PFSK-1 (cell line): ENCODE data around the gene NELFCD.
A peak's percentile ranks its signal among the peaks of the same experiment; 100 is the strongest.

ENCODE experiments used
- FOXP2 ChIP-seq: optimal IDR thresholded peaks from 2 replicates; pipeline ENCODE3; 2011; ENCODE audit warnings: borderline replicate concordance, control low read depth, inconsistent platforms; ENCODE audit not compliant: insufficient read depth; ENCODE audit errors: extremely low read length, extremely low read depth
- POLR2AphosphoS5 ChIP-seq: IDR thresholded peaks from 2 replicates; pipeline ENCODE4 v1.6.1; 2012; ENCODE audit warnings: low read depth, mild to moderate bottlenecking, control low read depth, low read length, moderate library complexity
- REST ChIP-seq, 2 experiments: IDR thresholded peaks; 2 replicates each; pipeline versions ENCODE4 v1.6.1 to v1.8.0; 2011 to 2012; ENCODE audit warnings: low read depth in 2 of 2, low read length in 2 of 2, control low read depth in 1 of 2, inconsistent platforms in 1 of 2, mild to moderate bottlenecking in 1 of 2, moderate library complexity in 1 of 2; ENCODE audit not compliant: insufficient read depth in 1 of 2
- SIN3A ChIP-seq: IDR thresholded peaks from 2 replicates; pipeline ENCODE4 v1.6.1; 2012; ENCODE audit warnings: mild to moderate bottlenecking, low read length, moderate library complexity, borderline replicate concordance; ENCODE audit not compliant: insufficient read depth
- TAF1 ChIP-seq: IDR thresholded peaks from 2 replicates; pipeline ENCODE4 v1.6.1; 2012; ENCODE audit warnings: low read length, control low read depth, borderline replicate concordance; ENCODE audit not compliant: insufficient read depth

Gene NELFCD

DNA sequence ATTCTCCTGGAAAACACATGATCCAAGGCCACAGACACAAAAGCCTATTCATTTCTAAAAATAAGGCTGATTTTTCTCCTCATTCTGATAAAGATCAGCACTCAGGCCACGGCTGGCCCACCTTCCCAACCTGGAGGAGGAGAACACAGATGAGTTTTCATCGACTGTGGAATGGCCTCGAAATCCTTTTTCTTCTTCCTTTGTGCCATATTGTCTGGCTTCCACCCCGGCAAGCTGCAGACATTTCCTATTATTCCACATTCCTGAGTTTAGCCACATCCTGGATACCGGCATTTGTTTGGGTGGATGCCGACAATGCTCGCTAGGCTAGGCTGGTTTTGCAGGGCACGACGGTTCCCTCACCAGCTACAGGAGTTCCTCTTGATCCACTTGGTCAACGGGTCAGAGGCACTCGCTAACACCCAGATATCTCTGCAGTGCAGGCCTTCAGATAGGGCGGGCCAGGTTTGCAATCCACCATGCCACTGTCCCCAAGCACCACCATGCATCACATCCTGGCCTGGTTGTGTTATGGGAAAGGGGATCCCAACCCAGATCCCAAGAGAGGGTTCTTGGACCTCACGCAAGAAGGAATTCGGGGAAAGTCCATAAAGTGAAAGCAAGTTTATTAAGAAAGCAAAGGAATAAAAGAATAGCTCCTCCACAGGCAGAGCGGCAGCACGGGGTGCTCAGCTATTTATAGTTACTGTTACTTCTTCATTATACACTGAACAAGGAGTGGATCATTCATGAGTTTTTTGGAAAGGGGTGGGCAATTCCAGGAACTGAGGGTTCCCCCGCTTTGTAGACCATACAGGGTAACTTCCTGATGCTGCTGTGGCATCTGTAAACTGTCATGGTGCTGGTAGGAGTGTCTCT, 30.2 kb downstream of the NELFCD start:
- TF ChIP-seq TAF1 (no peak), SIN3A (peak; percentile 34; the same call in 1 of the 2 replicates)

- no peak for TF ChIP-seq REST (IDR thresholded peaks at IDR 0.05; ENCODE audit: insufficient read depth in 1 of 2, low read depth in 2 of 2, low read length in 2 of 2)
- no peak for TF ChIP-seq FOXP2
- no peak for TF ChIP-seq TAF1
- TF ChIP-seq POLR2AphosphoS5, result no peak
- no peak for TF ChIP-seq SIN3A
Observed at GRCh38 chr20:59013031-59013951, 32.2 kb downstream of the NELFCD start.

DNA sequence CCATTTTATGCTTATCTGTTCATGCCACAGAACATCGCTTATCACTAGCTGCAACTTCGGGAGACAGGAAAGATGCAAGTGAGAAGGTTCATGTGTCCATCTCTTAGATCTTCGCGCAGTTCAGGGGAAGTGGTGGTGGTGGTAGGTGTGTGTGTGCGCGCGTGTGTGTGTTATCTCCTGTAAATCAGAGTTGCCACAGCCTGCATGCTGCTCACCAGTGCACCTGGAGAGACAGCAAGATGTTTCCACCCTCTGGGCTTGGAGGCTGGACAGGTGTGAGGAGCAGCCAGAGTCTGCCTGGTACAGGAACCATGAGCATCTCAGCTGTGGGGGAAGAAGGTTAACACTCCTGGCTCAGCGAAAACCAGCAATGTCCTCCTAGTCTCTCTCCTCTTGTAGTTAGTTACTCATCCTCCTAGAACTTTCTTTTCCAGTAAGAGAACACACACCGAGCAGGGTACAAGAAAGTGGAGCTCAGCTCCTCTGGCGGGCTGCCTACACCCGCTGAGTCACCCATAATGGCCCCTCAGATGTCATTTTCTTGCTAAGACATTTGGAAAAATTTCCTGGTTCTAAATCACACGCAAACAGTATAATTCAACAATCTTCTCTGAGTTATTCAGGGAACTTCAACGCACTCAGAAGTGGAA, 33.0 kb downstream of the NELFCD start:
- no peak for TF ChIP-seq FOXP2
- TF ChIP-seq TAF1, result no peak
- no peak for TF ChIP-seq SIN3A
- TF ChIP-seq POLR2AphosphoS5, result no peak
- no peak for TF ChIP-seq REST (IDR thresholded peaks at IDR 0.05; ENCODE audit: insufficient read depth in 1 of 2, low read depth in 2 of 2, low read length in 2 of 2)

GRCh38 chr20:59014680-59015389, 33.8 kb downstream of the NELFCD start:
- no peak for TF ChIP-seq FOXP2

DNA sequence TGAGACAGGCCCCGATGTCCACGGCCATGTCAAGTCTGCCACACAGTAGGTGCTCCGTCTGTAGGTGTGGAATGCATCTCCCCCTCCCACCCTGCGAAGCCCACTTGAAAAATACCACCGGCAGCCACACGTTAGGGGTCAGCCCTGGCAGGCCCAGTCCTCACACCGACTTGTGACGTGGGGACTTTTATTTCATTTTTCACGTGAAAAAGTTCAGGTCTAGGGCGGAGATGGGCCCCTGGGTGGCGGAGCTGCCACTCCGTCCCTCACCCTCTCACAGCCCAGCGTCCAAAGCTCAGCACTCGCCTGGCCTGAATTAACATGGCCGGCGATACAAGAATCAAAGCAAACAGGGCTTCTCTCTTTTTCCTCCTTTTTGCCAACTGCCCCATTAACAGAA, 34.4 kb downstream of the NELFCD start:
- TF ChIP-seq SIN3A (no peak), FOXP2 (no peak), TAF1 (no peak), REST (IDR thresholded peaks at IDR 0.05; ENCODE audit: insufficient read depth in 1 of 2, low read depth in 2 of 2, low read length in 2 of 2) (no peak), POLR2AphosphoS5 (no peak)
